ENCODE measurements around the gene KHDC4. TPM values are rescaled to one million over a fixed set of nuclear protein-coding genes. Genes with fewer than 3 reads are reported as not detected.

KHDC4 gene
- total RNA-seq = 30.8 and 36.7 TPM in 2 replicates

DNA sequence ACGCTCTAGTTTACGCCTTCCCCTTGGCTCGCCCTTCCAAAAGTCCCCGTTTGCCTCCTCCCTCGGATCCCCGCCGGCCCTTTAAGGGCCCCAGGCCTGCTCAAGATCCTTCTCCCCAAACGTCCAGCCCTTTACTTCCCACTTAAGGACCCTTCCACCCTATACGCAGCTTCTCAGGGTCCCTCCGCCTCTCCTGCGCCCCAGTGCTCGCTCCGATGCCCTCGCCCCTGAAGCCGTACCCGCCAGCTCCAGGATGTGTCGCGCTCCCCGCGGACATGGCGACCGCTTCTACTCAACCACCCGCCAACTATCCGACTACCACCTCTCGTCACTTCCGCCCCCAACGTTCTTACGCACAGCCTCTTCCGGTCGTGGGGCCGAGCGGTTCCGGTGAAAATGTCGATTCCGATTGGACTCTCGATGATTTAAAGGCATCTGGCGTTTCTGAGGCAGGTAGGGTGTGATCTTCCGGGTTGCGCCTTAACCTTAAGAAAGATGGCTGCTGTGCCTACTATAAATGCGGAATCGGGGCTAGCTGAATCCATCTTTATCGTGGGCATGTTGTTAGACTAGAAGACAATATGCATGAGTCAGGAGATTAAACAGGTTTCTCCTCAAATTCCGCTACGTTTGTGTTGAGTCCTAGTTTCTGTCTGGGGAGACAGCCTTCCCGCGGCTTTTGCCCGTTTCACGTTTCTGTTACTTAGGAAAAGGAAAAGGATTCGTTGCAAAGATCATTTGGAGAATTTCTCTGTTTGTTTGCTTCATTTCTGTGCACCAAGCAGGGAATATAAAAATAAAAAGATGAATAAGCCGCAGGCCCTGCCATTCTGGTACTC lies at the start of gene KHDC4:
Gene KHDC4 (minus strand): TSS at position 317 of the 839 bp plus-strand sequence. CDS start 40 bp downstream, at position 277.
- peak within 1 kb of the TSS; percentile 85 for H3K4me3 ChIP-seq (ENCODE audit: low read depth, low read length)
- peak; percentile 96 for DNase-seq (ENCODE audit: low read depth)
- no peak for TF ChIP-seq CTCF (conservative IDR thresholded peaks at IDR 0.05; ENCODE audit: low read depth, low read length)

GRCh38 chr1:155983191-155984024 lies 49.2 kb upstream of the KHDC4 start:
- no peak for DNase-seq (ENCODE audit: low read depth)
- peak; percentile 25 for TF ChIP-seq CTCF (conservative IDR thresholded peaks at IDR 0.05; ENCODE audit: low read depth, low read length)
- no peak overlapping the region for H3K4me3 ChIP-seq (ENCODE audit: low read depth, low read length)

GRCh38 chr1:155982106-155982505 lies 47.9 kb upstream of the KHDC4 start:
- H3K4me3 ChIP-seq (ENCODE audit: low read depth, low read length) = no peak overlapping the region
- DNase-seq (ENCODE audit: low read depth) = no peak
- no peak for TF ChIP-seq CTCF (conservative IDR thresholded peaks at IDR 0.05; ENCODE audit: low read depth, low read length)

GRCh38 chr1:155981266-155982088 lies 47.3 kb upstream of the KHDC4 start:
- H3K4me3 ChIP-seq (ENCODE audit: low read depth, low read length) = no peak overlapping the region
- DNase-seq (ENCODE audit: low read depth) = peak; percentile 43
- TF ChIP-seq CTCF (conservative IDR thresholded peaks at IDR 0.05; ENCODE audit: low read depth, low read length) = no peak

- peak overlapping the region; percentile 97 for H3K4me3 ChIP-seq (ENCODE audit: low read depth, low read length)
- DNase-seq (ENCODE audit: low read depth) = no peak
- no peak for TF ChIP-seq CTCF (conservative IDR thresholded peaks at IDR 0.05; ENCODE audit: low read depth, low read length)
Observed at GRCh38 chr1:155979597-155980343, 45.6 kb upstream of the KHDC4 start.

DNA sequence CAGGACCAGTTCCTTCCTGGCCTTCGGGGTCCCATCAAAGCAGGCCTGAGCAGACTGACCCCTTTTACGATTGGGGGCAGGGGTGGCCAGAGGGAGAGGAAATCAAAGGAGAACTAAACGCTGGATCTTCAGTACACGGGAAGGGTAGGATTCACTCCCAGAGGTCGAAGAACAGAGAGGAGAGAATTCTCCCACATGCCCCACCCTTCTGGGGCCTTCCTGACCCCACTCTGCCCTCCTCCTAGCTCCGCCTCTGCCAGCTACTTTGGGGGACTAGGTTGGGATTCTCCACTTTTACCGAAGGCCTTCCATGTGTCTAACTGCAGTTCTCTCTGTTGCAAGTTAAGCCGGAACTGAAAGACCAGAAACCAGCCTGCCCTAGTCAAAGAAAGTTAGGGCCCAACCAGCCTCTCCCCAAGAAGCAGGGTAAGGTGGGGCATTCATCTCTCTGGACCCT lies 44.8 kb upstream of the KHDC4 start:
- peak overlapping the region; percentile 97 for H3K4me3 ChIP-seq (ENCODE audit: low read depth, low read length)
- no peak for TF ChIP-seq CTCF (conservative IDR thresholded peaks at IDR 0.05; ENCODE audit: low read depth, low read length)
- no peak for DNase-seq (ENCODE audit: low read depth)

Measured in epithelial cell of proximal tubule (primary cell).